ENCODE measurements around the gene RRP8.
A peak's percentile ranks its signal among the peaks of the same experiment; 100 is the strongest.

RRP8 gene

DNA sequence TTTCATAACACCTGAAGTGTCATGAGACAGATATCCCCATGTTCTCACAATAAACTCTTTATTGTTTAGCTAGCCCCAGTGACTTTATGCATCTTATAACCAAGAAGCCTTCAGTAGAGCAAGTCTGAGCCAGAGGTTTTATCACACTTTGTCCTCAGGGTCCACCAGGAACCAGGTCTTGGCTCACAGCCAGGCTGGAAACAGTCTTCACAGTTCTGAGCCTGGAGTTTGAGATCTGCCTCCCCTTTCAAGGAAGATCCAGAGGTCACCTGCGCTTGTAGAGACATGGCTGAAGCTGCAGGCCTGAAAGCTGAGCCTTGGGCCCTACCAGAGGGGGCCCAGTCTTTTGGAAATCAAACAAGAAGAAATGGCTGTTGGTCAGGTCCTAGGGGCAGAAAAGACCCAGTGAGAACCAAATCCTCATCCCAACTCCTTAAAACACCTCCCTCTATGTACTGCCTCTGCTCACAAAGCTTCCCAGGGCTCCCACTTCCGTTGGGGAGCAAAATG lies 3.5 kb downstream of the RRP8 start:
- DNase-seq (ENCODE audit: low read depth): no peak

DNA sequence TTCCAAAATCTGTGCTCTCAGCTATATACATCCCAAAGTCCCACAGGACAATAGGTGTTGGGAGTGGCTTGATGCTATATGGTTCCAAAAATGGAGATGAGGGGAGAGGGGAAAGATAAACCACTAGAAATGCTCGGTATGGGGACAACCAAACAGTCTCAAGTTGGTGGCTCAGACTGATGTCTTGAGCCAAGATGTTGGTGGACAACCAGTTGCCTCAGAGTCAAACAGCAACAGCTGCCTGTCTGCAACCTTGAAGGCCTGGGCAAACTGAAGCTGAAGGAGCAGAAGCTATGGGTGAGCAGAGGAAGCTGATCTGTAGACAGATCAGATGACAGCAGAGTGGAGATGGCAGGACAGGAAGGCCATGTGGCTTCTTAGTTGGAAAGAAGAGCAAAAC lies 4.0 kb downstream of the RRP8 start:
- DNase-seq (ENCODE audit: low read depth): no peak

DNA sequence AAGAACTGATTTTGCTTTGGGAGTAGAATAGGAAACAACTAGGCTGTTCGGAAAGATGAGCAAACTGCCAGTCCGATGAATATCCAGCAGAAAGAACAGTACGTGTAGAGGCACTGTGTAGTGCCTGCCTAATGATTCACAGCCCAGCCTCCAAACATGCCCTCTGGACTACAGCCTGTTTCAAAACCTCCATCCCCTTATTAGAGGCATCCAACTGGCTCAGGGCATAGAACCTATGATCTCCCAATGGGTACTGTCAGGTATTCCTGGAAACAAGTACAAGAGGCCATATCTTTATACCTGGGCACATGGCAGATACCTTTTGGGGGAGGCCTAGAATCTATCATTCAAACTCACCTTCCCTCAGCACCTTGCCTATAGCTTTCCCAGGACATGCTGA lies 4.9 kb downstream of the RRP8 start:
- DNase-seq (ENCODE audit: low read depth): no peak

DNA sequence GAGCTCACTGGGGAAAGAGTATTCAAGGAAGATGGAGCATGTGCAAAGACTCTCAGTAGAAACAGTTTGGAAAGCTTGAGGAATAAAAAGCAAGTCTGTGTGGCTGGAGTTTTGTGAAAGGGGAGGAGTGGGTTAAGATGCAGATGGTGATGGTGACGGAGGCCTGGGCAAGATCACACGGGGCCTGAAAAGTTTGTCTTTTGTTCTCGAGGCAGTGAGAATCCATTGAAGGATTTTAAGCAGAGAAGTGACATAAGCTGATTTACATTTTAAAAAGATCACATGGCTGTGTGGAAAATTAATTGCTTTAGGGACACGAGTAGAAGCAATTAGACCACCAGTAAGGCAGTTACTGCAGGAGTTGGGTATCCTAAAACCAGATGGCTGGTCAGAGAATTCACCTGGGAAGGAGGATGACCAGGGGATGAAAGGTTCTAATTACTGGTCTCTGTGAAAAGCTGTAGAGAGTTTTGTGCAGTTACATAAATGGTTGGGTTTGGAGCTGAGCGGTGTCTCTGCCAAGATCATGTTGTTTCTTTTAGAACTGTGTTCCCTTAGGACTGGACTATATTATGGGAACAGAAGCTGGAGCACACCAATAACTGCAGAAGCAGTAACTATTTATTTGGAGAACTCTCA lies 7.1 kb downstream of the RRP8 start:
- no peak for DNase-seq (ENCODE audit: low read depth)

DNA sequence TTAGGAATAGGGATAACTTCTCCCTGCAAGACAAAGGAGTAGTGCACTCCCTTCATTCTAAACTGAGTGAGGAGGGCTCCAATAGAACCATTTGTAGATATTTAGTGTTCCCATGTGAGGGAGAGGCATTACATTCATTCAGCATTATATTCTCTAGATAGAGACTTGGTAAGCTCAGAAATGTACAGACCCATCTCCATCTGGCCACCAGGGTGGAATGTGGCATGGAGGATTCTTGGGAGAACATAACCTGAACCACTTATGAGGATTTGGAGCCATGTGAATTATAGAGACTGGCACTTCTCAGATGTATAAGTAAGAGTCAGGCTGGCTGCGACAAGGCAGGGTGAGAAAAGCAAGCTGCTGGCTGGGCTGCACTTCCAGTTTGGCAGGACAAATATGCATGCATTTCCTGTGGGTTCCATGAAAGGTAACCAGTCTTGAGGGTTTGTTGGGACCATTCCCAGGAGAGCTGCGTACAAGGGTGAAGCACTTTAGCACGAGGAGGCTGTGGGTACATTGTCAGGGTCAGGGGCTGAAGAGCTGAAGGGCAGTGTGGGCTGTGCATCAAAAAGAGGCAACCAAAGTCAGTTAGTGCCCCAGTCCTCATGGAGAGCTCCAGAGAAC lies 9.2 kb downstream of the RRP8 start:
- DNase-seq (ENCODE audit: low read depth): no peak

DNA sequence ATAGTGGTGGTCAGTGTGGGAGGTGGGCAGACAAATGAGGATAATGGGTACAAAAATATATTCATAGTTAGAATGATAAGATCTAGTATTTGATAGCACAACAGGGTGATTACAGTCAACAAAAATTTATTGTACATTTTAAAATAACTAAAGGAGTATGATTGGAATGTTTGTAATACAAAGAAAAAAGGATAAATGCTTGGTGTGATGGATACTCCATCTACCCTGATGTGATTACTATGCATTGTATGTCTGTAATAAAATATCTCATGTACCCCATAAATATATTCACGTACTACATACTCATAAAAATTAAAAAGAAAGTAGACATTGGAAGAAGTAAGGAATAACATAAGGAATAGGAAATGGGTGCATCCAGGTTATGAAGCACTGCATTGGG lies 15.4 kb downstream of the RRP8 start:
- DNase-seq (ENCODE audit: low read depth): no peak

DNA sequence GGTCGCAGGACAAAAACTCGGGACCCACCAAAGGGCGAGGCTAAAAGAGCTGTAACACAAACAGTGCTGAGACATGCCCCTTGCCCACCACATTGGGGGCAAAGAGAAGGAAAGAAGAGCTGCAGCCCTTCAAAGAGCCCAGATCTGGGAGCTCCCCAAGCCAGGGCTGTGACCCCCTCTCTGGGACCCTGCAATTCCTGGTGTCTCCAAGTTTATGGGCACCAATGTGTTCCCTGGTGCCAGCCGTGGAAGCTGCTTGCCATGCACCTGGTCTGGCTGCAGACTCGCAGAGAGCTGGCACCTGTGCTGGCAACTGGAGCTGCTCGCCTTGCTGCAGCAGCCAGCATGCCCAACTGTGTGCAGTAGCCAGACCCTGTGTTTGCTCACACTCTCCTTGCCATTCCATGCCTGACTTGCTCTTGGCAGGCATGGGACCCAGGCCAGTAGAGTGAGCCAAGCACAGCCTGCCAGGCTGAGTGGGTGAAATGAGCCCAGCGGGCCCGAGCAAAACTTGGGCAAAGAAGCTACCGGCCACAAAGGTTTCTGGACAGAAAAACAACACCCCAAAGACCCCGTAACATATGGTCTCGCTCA lies 16.0 kb downstream of the RRP8 start:
- no peak for DNase-seq (ENCODE audit: low read depth)

DNA sequence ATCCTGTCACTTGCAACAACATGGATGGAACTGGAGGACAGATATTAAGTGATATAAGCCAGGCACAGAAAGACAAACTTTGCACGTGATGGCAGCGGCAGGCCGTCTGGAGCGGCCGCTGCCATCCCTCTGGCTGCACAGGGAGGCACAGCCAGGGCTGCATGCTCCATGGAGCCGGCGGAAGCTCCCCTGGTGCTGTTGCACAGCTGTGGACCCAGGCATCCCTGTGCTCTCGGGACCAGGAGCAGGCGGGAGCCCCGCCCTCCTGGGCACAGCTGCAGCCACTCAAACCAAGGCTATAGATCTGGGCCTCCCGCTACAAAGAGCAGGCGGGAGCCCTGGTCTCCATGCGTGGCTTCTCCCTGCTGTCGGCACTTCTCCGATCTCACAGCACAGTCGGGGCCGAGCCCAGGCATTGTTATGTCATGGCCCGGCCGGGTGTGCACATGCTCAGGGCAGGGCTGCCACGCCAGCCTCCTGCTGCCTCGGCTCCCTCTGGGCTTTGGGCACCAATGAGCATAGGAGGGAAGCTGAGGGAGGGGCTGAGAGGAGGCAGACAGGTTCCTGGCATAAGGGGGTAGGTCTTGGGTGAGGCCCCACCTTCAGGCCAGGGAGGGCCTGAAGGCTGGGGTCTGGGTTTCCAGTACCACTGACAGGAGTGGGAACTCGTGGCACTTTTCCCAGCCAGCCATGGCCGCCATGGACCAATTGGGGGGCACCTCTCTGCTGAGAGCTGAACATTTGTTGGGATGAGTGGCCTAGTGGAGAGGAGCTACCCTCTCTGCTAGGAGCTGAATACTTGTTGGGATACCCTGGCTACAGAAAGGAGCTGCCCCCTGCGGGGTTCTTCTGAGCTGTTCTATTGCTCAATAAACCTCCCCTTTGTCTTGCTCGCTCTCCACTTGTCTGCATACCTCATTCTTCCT lies 16.7 kb downstream of the RRP8 start:
- DNase-seq (ENCODE audit: low read depth): no peak

DNA sequence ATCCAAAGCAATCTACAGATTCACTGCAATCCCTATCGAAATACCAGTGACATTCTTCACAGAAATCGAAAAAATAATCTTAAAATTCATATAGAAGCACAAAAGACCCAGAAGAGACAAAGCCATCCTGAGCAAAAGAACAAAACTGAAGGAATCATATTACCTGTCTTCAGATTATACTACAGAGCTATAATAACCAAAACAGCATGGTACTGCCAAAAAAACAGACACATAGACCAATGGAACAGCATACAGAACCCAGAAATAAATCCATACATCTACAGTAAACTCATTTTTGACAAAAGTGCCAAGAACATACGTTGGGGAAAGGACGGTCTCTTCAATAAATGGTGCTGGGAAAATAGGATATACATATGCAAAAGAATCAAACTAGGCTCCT lies 18.9 kb downstream of the RRP8 start:
- no peak for DNase-seq (ENCODE audit: low read depth)

DNA sequence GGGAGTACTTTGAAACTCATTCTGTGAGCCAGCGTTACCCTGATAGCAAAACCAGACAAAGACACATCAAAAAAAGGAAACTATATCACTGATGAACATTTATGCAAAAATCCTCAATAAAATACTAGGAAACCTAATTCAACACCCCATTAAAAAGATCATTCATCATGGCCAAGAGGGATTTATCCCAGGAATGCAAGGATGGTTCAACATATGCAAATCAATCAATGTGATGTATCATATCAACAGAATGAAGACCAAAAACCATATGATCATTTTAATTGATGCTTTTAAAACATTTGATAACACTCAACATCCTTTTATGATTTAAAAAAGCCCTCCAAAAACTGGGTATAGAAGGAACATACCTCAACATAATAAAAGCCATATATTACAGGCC lies 19.8 kb downstream of the RRP8 start:
- no peak for DNase-seq (ENCODE audit: low read depth)

DNA sequence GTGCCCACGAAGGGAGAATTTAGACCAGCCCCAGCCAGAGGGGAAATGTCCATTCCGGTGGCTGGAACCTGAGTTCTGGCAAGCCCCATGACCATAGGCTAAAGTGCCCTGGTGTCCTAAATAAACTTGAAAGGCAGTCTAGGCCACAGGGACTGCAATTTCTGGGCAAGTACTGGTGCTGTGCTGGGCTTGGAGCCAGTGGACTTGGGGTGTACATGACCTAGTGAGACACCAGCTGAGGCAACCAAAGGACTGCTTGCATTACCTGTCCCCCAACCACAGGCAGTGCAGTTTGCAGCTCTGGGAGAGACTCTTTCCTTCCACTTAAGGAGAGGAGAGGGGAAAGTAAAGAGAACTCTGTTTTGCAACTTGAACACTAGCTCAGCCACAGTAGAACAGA lies 23.7 kb downstream of the RRP8 start:
- DNase-seq (ENCODE audit: low read depth): no peak

DNA sequence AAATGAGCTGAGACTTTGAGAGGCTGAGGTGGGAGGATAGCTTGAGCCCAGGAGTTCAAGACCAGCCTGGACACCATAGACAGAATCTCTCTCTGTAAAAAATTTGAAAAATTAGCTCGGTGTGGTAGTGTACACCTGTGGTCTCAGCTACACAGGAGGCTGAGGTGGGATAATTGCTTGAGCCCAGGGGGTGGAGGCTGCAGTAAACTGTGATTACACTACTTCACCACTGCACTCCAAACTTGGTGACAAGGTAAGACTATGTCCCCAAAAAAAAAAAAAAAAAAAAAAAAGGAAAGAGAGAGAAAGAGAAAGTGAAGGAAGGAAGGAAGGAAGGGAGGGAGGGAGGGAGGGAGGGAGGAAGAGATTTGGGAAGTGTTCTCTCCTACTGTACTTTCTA lies 25.3 kb downstream of the RRP8 start:
- no peak for DNase-seq (ENCODE audit: low read depth)

DNA sequence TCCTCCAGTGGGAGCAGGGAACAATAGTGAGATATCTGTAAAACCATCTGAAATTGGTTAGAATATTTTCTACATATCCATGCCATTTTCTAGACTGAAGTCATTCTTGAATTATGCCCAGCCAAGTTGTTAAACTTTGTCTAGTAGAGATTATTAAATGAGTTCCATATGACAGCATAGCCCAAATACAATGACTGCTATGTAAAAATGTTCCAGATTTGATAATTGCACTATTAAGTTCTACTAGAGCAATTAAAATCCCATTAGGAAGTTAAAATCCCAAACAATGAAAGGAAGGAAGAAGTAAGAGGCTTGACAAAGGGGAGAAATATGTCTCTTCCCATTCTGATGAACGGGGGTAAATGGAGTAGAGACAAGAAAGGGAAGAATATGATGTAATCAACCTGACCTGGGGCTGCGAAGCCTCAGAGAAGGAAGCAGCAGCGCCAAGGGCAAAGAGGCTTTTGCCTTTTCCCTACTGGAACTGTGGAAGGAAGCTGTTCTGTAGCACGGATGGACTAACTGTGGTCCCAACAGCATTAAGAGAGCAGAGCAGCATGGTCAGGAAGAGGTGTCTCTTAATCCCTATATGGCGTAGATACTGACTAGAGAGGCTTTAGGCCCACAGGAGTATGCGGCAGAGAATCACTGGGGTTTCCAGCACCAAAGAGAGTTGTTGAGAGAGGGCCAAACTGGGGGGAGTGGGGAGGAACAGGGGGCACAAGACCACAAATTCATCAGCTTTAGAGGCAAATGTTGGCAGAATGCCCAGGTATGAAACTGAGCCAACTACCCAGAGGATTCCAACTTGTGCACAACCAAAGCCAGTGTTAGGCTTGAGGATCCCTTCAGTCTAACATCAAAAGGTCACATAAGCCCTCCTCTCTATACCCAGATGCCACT lies 26.7 kb downstream of the RRP8 start:
- DNase-seq (ENCODE audit: low read depth): peak; percentile 86

DNA sequence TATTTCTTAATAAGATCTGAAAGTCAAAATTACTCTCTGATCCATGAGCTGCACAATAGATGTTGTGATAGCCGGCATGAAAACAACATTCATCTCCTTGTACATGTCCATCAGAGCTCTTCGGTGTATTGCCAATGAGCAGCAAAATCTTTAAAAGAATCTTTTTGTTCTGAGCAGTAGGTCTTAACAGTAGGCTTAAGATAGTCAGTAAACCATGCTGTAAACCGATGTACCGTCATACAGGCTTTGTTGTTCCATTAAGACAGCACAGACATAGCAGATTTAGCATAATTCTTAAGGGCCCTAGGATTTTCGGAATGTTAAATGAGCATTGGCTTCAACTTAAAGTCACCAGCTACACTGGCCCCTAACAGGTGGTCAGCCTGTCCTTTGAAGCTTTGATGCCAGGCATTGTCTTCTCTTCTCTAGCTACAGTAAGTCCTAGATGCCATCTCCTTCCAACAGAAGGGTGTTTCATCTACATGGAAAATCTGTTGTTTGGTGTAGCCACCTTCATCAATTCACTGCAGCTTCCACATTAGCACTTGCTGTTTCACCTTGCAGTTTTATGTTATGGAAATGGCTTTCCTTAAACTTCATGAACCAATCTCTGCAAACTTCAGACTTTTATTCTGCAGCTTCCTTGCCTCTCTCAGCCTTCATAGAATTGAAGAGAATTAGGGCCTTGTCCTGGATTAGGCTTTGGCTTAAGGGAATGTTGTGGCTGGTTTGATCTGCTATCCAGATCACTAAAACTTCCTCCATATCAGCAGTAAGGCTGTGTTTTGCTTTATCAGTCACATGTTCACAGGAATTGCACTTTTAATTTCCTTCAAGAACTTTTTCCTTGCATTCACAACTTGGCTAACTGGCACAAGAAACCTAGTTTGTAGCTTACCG lies 28.4 kb downstream of the RRP8 start:
- no peak for DNase-seq (ENCODE audit: low read depth)

DNA sequence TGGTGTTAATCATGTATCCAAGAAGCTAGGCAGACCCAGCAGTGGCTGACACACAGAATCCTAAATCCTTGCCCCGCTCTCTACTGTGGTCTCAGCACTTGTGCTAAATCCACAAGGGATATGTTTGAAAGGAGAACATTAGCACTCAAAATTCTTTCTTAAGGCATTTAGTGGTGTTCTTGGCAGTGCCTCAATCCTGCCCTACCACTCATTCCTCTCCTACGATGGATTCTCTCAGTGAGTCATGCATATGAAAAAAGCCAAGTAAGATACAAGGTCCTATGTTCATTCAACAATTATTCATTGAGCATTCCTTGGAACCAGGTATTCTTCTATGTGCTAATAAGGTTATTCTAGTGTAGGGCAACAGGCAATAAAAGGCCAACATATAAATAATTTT lies 31.2 kb downstream of the RRP8 start:
- DNase-seq (ENCODE audit: low read depth): peak; percentile 83

DNA sequence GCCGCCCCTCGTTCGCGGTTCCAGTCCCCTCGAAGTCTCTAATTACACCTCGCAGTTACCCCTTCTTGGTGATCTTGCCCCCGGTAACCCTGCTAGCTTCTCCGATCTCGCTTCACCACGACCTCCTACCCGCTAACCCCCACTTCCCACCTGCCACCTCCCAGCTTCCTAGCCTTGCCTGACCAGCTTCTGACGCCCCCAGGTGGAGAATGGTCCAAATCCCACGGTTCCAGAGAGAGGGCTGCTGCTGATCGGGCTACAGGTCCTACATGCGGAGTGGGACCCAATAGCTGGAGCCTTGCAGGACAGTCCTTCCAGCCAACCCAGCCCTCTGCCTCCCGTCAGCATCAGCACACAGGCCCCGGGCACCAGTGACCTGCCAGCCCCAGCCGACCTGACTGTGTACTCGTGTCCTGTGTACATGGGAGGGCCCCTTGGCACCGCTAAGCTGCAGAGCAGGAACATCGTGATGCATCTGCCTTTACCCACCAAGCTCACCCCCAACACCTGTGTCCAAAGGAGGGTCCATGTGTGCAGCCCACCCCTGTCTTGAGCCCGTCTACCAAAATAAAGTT lies 31.9 kb downstream of the RRP8 start:
- DNase-seq (ENCODE audit: low read depth): no peak

DNA sequence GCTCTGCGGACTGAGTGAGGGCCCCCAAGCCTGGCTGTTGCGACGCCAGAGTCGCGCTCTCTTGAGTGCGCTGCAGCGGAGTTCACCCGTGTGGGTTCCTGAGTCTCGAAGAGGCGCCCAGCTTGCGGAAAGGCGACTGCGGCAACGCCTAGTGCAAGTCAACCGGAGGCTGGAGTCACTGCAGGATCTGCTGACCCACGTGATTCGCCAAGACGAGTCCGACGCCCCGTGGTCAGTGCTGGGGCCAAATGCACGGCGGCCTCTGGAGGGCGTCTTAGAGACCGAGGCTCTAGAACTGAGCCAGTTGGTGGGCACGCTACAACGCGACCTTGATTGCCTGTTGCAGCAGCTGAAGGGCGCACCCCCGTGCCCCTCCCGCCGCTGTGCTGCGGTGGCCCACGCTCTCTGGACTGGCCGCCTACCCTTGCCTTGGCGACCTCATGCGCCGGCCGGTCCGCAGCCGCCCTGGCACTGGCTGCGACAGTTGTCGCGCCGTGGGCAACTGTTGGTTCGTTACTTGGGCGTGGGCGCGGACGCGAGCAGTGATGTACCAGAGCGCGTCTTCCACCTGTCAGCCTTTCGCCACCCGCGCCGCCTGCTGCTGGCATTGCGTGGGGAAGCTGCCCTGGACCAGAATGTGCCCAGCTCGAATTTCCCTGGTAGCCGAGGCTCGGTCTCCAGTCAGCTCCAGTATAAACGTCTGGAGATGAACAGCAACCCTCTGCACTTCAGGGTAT lies 32.6 kb downstream of the RRP8 start:
- DNase-seq (ENCODE audit: low read depth): no peak

DNA sequence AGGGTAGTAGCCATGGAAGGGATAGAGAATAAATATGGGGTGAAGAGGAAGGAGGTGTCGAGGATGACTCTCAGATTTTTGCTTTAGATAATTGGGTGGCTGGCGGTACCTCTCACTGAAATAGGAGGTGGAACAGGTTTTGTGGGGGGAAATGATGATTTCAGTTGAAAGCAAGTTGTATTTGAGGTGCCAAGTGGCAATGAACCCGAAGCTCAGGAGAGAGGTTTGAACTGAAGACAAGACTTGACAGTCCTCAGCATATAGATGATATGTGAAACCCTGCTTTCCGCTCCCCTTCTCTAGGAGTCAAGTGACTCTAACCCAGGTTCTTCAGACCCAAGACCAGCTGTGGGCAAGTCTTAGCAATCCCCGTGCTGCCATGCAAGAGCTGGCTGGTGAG lies 33.7 kb downstream of the RRP8 start:
- DNase-seq (ENCODE audit: low read depth): no peak

DNA sequence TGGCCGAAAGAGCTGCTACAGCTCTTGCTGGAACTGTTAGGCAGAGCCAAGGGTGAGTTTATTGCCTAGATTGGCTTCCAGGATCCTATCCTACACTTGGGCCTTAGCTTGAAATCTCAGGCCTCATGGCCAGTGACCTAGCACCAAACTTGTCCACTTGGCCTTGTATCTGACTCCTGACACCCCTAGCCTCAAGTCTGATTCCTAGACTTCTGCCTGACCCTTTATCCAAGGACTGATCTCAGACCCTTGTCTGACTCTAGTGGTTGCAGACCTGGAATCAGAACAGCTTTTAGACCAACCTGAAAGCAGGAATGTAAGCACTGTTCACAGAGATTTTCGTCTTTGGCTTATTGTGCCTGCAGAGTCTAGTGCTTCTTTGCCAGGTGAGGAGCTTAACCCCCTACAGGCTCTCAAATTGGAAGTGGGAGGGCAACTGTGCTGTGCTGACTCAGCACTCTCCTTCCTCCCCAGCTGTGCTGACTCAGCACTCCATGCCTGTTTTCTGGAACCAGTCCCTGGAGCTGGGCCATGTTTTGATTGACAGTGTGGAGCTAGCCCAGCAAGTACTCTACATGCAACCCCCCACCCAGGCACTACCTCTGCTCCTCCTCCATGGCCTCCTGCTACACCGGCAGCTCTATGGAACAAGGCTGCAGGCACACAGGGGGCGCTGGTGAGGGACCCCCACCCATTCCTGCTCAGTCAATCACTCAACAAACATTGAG lies 35.1 kb downstream of the RRP8 start:
- peak; percentile 82 for DNase-seq (ENCODE audit: low read depth)

All from amniotic epithelial cell (primary cell).